ENCODE results near the gene GNG4.

DNA sequence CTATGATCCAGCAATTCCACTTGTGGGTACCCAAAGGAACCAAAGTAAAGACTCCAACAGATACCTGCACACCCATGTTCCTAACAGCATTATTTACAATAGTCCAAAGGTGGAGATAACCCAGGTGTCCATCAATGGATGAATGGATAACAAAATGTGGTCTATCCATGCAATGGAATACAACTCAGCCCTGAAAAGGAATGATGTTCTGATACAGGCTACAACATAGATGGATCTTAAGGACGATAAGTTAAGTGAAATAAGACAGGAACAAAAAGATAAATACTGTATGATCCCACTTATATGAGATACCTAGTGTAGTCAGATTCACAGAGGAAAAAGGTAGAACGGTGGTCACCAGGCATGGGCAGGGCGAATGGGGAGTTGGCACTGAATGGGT is 69.7 kb downstream of the GNG4 start:
- TF ChIP-seq, protein P1, sequence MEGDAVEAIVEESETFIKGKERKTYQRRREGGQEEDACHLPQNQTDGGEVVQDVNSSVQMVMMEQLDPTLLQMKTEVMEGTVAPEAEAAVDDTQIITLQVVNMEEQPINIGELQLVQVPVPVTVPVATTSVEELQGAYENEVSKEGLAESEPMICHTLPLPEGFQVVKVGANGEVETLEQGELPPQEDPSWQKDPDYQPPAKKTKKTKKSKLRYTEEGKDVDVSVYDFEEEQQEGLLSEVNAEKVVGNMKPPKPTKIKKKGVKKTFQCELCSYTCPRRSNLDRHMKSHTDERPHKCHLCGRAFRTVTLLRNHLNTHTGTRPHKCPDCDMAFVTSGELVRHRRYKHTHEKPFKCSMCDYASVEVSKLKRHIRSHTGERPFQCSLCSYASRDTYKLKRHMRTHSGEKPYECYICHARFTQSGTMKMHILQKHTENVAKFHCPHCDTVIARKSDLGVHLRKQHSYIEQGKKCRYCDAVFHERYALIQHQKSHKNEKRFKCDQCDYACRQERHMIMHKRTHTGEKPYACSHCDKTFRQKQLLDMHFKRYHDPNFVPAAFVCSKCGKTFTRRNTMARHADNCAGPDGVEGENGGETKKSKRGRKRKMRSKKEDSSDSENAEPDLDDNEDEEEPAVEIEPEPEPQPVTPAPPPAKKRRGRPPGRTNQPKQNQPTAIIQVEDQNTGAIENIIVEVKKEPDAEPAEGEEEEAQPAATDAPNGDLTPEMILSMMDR (IDR thresholded peaks at IDR 0.05), result no peak
- TF ChIP-seq POLR2A (IDR thresholded peaks at IDR 0.05), result no peak

Measured in esophagus squamous epithelium (tissue), 4 donors.